Tibial nerve (tissue), 3 donors: ENCODE data around the gene CASTOR1.

Source experiments
- POLR2A ChIP-seq, 2 donors: fragments of 450-650 bp; IDR thresholded peaks; one replicate each; pipeline ENCODE4 v1.6.1; 2017; ENCODE audit warnings: antibody characterized with exemption in 2 of 2, mild to moderate bottlenecking in 2 of 2, moderate library complexity in 2 of 2
- TF ChIP-seq, protein P1 (sequence below), 5 experiments: fragments of 200-600 bp in 3 of 5; fragments of 450-650 bp in 2 of 5; sonication (generic) in 3 of 5; IDR thresholded peaks; one replicate each; pipeline ENCODE4 v1.5.1; 2016 to 2019; ENCODE audit warnings: antibody characterized with exemption in 5 of 5, mild to moderate bottlenecking in 3 of 5, moderate library complexity in 2 of 5

GRCh38 chr22:30332551-30332950 lies 43.2 kb upstream of the CASTOR1 start:
- TF ChIP-seq, protein P1, sequence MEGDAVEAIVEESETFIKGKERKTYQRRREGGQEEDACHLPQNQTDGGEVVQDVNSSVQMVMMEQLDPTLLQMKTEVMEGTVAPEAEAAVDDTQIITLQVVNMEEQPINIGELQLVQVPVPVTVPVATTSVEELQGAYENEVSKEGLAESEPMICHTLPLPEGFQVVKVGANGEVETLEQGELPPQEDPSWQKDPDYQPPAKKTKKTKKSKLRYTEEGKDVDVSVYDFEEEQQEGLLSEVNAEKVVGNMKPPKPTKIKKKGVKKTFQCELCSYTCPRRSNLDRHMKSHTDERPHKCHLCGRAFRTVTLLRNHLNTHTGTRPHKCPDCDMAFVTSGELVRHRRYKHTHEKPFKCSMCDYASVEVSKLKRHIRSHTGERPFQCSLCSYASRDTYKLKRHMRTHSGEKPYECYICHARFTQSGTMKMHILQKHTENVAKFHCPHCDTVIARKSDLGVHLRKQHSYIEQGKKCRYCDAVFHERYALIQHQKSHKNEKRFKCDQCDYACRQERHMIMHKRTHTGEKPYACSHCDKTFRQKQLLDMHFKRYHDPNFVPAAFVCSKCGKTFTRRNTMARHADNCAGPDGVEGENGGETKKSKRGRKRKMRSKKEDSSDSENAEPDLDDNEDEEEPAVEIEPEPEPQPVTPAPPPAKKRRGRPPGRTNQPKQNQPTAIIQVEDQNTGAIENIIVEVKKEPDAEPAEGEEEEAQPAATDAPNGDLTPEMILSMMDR (IDR thresholded peaks at IDR 0.05): no peak
- no peak for TF ChIP-seq POLR2A (IDR thresholded peaks at IDR 0.05)
